Embryonic facial prominence (tissue), 1 donor: ENCODE data around the gene AFMID.

ENCODE experiments used
- DNase-seq: peaks from one replicate; pipeline ENCODE4 v3.0.0-alpha.2; 2016; ENCODE audit errors: extremely low spot score

Gene AFMID

DNA sequence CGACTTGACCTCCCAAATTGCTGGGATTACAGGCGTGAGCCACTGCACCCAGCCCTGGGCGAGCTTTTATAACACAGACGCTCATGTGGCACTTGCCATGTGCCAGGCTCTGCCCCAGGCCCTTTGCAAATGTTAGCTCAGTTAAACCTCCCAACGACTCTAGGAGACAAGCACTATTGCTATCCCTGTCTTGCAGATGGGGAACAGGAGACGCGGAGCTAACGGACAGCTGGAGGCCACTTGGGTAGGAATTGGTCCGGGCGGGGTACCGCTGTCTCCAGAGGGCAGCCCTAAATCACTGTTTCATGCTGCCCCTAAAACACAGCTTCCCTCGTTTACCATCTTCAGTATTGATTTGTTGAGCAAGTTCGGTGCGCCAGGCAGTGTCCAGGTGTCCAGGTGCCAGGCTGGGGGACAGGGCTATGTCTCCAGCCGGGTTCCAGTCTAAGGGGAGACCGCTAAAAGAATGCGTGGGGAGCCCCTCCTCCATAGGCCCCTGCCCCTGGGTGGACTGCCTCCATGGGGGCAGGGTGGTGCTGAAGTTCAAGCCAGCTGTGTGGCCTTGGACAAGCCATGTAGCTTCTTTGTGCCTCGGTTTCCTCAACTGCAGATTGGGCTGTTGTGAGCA is 68.0 kb downstream of the AFMID start:
- no peak for DNase-seq

DNA sequence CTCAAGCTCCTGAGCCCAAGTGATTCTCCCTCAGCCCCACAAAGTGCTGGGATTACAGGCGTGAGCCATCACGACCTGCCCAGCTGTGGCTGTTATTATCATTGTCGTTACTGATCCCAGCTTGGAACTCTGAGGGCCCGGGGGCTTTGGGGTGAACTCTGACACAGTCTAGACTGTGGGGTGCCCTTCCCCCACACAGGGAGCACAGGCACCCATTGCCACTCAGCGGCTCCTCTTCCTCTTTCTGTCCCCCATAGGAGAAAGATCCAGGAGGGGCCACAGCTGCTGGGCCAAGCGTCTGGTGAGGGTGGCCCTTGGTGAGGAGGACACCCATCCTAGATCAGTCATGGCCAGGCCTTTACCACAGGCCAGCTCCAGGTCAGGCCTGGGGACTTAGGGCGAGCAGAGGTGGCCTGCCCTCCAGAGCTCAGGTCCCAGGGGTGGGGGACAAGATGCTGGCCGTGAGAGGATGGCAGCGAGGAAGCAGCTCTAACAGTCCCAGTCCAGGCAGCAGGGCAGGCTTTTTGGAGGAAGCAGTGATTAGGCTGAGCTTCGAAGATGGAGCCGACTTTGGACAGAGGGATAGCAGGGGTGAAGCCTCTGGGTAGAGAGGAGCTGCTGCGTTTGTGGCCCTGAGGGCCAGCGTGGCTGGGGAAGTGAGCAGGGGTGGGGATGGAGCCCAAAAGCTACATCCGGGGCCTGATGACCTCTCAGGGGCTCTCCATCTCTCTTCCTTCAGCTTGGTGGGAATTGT is 69.0 kb downstream of the AFMID start:
- no peak for DNase-seq

DNA sequence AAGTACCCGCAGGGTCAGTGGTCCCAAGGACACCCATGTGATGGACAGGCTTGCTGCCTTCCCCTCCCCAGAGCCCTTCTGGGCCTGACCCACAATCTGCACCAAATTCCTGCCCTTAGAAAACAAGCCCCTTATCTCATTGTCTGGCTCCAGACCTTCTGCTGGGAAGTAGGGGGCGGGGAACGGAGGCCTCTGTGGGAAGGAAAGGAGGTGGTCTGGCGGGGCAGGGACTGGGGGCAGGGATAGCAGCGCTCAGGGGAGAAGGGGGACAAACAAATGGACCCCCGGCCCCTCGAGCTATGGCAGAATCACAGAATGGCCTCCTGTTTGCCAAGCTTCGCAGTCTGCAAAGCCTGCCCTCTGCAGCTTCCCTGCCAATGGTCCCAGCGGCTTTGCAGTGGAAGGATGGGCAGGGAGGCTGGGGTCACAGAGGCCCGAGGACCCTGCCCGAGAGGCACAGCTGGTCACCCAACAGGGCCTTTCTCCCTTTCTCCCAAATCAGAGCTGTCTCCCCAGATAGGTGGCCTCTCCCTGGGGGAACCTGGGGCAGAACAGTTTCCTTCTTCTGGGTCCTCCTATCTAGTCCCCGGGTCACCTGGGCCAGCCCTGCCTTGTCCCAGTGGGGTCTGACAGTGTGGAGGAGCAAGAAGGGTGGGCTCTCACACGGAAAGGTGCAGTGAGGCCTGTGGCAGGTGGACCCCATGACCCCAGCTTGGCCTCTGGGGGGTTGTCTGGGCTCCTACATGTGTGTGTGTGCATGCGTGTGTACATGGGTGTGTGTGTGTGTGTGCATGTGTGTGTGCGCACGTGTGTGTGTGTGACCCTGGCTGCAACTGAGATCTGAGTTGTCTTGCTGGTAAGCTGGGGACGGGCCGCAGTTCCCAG is 69.8 kb downstream of the AFMID start:
- no peak for DNase-seq
